RWPE1 (cell line): ENCODE data around the gene BCAN.

ENCODE experiments used
- CTCF ChIA-PET: fragments of 350-600 bp; sonication (Branson Sonifier 250); formaldehyde crosslinking; extraction: SDS; loops from one replicate; lab custom pipeline; 2021; lab: Yijun Ruan, JAX
- POLR2A ChIA-PET: fragments of 400-600 bp; formaldehyde crosslinking; extraction: SDS; loops from one replicate; lab custom pipeline; 2020; ENCODE audit warnings: antibody characterized with exemption; ENCODE audit not compliant: low non-redundant PET; lab: Yijun Ruan, JAX
- DNase-seq: peaks from one replicate; pipeline ENCODE4 v3.0.0; 2012; ENCODE audit warnings: low spot score
- H3K27ac ChIP-seq: fragments of 450-650 bp; 2 replicates; pipeline ENCODE4 v1.5.1; 2017
- CTCF ChIP-seq: fragments of 450-650 bp; conservative IDR thresholded peaks from 2 replicates; pipeline ENCODE4 v1.5.1; 2017; ENCODE audit warnings: low read depth, mild to moderate bottlenecking

BCAN gene

DNA sequence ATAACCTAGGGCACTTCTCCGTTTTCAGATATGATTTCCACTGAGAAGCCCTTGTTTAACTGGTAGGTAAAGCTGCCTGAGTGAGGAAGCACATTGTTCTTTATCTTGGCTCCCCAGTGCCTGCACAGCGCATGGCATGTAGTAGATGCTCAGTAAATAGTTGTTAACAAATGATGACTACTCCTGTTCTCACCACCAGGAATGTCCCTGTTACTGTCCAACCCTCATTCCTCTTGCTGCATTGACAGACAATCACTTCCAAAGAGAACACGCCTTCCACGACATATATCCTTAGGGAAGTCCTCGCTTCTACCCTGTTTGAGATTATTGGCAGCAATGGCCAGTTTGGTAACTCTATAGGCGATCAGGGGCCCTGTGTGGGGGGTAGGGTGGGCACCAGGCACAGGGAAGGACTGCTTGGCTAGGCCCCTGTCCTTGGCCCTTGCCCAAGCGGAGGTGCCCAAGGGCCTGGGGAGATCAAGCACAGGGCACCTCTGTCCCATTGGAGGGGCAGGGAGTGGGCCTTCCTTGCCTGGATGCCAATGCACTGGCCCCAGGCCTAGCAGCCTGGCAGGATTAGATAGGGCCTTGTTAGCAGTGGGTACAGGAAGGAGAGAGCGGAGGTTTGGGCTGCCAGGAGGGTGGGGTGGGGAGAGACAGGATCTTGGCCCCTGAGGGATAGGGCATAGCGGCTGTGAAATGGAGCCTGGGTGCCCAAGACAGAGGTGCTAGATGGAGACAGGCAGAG, 25.1 kb downstream of the BCAN start:
- ChIA-PET CTCF (interaction anchor here (0.9 kb wide), 1 partner anchor 11 kb away, joined by 3 read pairs; no protein-coding TSS in a partner anchor), POLR2A (no interaction called here)
- DNase-seq = no peak
- no peak overlapping the region for H3K27ac ChIP-seq
- TF ChIP-seq CTCF = no peak

DNA sequence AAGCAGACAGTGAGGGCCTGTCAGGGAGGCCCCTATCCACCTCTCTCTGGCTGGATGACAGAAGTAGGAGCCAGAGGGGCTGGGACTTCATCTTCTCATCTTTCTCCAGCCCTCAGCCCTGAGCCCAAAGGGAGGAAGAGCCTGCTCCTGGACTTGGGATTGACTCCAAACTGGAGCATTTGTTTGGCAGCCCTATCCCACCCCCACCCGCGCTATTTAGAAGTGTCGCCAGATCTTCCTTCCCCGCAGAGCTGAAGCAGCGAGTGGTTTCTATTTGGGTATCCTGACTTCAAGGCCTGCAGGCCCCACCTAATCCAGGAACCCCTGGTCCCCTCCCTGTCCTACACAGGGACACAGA, 25.7 kb downstream of the BCAN start:
- no peak overlapping the region for H3K27ac ChIP-seq
- no peak for DNase-seq
- CTCF ChIA-PET = interaction anchor here (0.9 kb wide), 1 partner anchor 11 kb away, joined by 3 read pairs; no protein-coding TSS in a partner anchor
- TF ChIP-seq CTCF = no peak
- POLR2A ChIA-PET = no interaction called here

DNA sequence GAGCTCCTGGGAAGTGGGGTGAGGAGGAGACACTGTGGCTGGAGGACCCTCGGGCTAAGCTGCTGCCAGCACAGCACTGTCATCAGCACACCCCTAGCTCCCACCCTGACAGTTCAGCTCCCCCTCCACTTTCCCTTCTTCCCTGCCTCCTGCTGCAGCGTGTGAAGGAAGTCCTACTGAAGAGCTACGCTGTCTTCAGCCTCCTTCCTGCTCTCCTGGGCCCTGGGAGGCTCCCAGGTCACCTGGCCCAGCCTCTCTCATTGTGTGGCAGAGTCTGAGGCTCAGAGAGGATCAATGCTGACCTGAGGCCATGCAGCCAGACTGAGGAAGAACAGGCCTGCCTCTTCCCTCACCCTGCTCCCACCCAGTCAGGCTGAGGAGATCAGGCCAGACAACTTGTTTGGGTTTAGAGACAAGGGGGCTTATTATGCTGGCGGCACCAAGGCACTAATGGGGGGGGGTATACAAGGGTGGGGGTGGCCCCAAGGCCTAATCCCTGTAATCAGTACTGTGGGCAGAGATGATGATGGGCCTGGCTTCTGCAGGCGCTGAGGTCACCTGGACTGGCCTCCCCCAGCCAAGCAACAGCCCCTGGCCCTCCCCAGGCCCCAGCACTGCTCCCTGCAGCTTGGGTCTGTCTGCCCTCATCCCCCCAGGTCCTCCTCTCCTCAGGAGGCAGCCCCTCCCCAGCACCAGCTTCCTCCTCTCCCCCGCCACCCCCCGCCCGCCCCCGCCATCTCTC, 26.2 kb downstream of the BCAN start:
- ChIA-PET CTCF (interaction anchor here (0.9 kb wide), 1 partner anchor 10 kb away, joined by 3 read pairs; no protein-coding TSS in a partner anchor), POLR2A (no interaction called here)
- TF ChIP-seq CTCF = no peak
- H3K27ac ChIP-seq = no peak overlapping the region
- no peak for DNase-seq

DNA sequence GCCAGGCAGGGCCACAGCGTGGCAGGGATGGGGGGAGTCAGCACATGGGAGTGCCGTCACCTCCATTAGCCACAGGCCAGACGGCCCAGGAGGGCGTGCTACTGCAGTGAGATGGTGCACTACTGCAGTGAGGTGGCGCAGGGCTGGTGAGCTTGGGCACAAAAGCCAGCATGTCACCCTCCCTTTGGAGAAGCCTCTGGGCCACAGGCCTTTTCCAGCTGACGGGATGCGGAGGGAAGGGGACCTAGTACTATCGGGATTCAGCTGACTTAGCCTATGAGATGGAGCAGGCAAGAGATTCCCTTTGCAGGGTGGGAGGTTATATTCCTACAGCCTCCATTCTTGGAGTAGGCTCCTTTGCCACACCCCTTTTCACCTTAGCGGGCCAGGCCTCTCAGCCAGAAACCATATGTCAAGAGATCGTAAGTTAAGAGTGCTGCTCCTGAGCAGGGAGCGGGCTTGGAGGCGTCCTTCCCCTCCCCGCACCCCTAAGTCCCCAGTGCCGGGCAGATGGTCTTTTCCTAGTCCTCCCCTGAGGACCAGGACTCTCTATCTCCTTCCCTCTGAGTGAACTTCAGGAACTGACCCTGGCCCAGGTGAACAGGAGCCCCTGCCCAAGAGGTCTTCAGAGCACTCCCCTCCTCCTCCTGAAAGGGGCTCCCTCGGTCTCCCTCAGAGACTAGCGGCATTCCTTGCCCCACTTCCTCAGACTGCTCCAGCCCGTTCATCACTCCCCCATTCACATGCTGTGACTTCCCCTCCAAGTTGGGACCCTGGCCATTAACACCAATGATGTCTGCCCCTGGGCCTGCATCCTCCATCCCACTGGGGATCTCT, 27.1 kb downstream of the BCAN start:
- H3K27ac ChIP-seq = no peak overlapping the region
- TF ChIP-seq CTCF = no peak
- CTCF ChIA-PET = no interaction called here
- POLR2A ChIA-PET = no interaction called here
- no peak for DNase-seq

- TF ChIP-seq CTCF = no peak
- CTCF ChIA-PET = no interaction called here
- POLR2A ChIA-PET = no interaction called here
- no peak overlapping the region for H3K27ac ChIP-seq
- no peak for DNase-seq
Observed at GRCh38 chr1:156669794-156670193, 27.9 kb downstream of the BCAN start.

- ChIA-PET CTCF (interaction anchor here (0.6 kb wide), 1 partner anchor 82 kb away, joined by 3 read pairs; no protein-coding TSS in a partner anchor), POLR2A (no interaction called here)
- no peak for TF ChIP-seq CTCF
- H3K27ac ChIP-seq = no peak overlapping the region
- DNase-seq = no peak
Observed at GRCh38 chr1:156670359-156670758, 28.4 kb downstream of the BCAN start.
